ENCODE measurements around the gene DIP2C.

GRCh38 chr10:375815-376505 is 313.5 kb downstream of the DIP2C start:
- no peak for TF ChIP-seq POLR2AphosphoS5 (IDR thresholded peaks at IDR 0.05)
- TF ChIP-seq, protein P1, sequence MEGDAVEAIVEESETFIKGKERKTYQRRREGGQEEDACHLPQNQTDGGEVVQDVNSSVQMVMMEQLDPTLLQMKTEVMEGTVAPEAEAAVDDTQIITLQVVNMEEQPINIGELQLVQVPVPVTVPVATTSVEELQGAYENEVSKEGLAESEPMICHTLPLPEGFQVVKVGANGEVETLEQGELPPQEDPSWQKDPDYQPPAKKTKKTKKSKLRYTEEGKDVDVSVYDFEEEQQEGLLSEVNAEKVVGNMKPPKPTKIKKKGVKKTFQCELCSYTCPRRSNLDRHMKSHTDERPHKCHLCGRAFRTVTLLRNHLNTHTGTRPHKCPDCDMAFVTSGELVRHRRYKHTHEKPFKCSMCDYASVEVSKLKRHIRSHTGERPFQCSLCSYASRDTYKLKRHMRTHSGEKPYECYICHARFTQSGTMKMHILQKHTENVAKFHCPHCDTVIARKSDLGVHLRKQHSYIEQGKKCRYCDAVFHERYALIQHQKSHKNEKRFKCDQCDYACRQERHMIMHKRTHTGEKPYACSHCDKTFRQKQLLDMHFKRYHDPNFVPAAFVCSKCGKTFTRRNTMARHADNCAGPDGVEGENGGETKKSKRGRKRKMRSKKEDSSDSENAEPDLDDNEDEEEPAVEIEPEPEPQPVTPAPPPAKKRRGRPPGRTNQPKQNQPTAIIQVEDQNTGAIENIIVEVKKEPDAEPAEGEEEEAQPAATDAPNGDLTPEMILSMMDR (IDR thresholded peaks at IDR 0.05): no peak

Data from transverse colon (tissue), 4 donors.